ENCODE data around the gene LRRC1. TPM values are rescaled to one million over a fixed set of nuclear protein-coding genes. Genes with fewer than 3 reads are reported as not detected.

The LRRC1 gene
- total and polyA plus RNA-seq, 2 donors (not counting 3 experiments of a cell fraction or from before 2014, with no cell fraction given): 5.6 to 11.7 TPM

DNA sequence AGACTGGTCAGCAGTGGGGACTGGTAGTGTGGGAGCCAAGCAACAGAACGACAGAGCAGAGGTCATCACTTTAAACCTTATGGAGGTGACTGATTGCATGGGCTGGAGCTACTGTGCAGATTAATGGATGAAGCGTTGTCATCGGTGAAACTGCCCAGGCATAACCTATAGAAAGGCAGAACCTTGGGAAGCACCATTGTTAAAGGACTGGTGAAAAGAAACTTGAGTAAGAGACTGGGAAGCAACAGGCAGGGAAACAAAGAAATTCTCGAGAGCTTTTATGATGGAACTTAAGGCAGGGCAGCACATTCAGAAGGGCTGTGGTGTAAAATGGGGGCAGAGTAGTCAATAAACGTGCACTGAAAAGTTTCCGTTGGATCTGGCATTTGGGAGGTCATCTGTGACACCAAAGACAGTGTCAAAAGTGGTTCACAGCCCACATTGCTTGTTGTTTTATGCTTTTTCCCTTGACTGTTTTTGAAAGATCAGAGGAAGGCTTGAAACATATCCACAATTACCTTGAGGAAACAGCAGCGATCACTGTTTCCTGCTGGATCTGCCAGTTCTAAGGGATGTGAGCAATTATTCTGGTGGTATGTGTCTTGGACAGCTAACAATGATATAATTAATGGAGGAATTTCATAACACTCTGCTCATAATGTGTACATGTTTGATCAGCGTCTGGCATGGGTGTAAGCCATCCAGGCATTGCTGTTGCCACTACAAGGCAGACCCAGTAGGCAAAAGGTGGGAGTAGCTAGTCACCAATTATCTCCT lies 62.7 kb downstream of the LRRC1 start:
- intact Hi-C loops (cut with micrococcal nuclease) (loop anchor here (1.0 to 5.0 kb wide), 3 partner anchors 42 to 125 kb away; no protein-coding TSS in a partner anchor), dilution Hi-C loops (cut with MboI; ENCODE audit: extremely low pct_ligation_motif_present, low sequenced_read_pairs) (no loop called here)
- H3K9me1 ChIP-seq (replicated peaks; ENCODE audit: control insufficient read depth, extremely low read depth, insufficient read depth, low read length): no peaks in the 10 kb centered on the region
- no TSS peak for BruUV-seq (replicated peaks)
- peak overlapping the region; percentile 16 for H2AFZ ChIP-seq (ENCODE audit: low read depth, low read length)
- H3K9me3 ChIP-seq (replicated peaks; ENCODE audit: control insufficient read depth, insufficient read depth, low read length): no peaks in the 10 kb centered on the region
- CTCF ChIA-PET: interaction anchor here (0.9 to 2.2 kb wide), 10 partner anchors 8 to 135 kb away, joined by 3 to 14 read pairs (median 3); partner anchors contain the start of gene LRRC1
- no peak overlapping the region for H3K9ac ChIP-seq (replicated peaks; ENCODE audit: extremely low read depth, insufficient read depth, low read length)
- peak overlapping the region; percentile 80 for H3K27ac ChIP-seq (ENCODE audit: insufficient read depth, low read depth, low read length)
- no peaks in the 10 kb centered on the region for H3K27me3 ChIP-seq (ENCODE audit: control insufficient read depth in 2 of 2, insufficient read depth in 2 of 2, low read length in 2 of 2)
- H3K36me3 ChIP-seq (ENCODE audit: control insufficient read depth in 2 of 2, extremely low read depth in 1 of 2, insufficient read depth in 2 of 2, low read length in 2 of 2): no peaks in the 10 kb centered on the region
- H4K20me1 ChIP-seq (replicated peaks; ENCODE audit: control insufficient read depth, extremely low read depth, insufficient read depth, low read length): no peaks in the 10 kb centered on the region
- TF ChIP-seq FOS (IDR thresholded peaks at IDR 0.05; ENCODE audit: borderline replicate concordance, insufficient read depth, low read length) (peak; percentile 30), EZH2 (IDR thresholded peaks at IDR 0.05; ENCODE audit: borderline replicate concordance, low read depth, low read length, severe bottlenecking) (no peak)
- FAIRE-seq (peak; percentile 81), DNase-seq (ENCODE audit: low read depth, low spot score) (peak; percentile 93)
- peak overlapping the region; percentile 67 for H3K4me2 ChIP-seq (ENCODE audit: insufficient read depth, low read length)
- H3K4me1 ChIP-seq (ENCODE audit: control insufficient read depth, extremely low read depth, insufficient read depth, low read length): peaks cover 30% of the 10 kb centered on the region
- H3K4me3 ChIP-seq (replicated peaks in 1 of 3; ENCODE audit: insufficient read depth in 1 of 3, low read depth in 1 of 3, low read length in 3 of 3): peak overlapping the region in 1 of 3 experiments; percentile 38
- peaks cover 1% of the 10 kb centered on the region for H3K79me2 ChIP-seq (ENCODE audit: control insufficient read depth, insufficient read depth, low read length)
- POLR2A ChIA-PET: interaction anchor here (0.6 to 0.8 kb wide), 2 partner anchors 62 to 123 kb away, joined by 3 to 6 read pairs; no protein-coding TSS in a partner anchor

DNA sequence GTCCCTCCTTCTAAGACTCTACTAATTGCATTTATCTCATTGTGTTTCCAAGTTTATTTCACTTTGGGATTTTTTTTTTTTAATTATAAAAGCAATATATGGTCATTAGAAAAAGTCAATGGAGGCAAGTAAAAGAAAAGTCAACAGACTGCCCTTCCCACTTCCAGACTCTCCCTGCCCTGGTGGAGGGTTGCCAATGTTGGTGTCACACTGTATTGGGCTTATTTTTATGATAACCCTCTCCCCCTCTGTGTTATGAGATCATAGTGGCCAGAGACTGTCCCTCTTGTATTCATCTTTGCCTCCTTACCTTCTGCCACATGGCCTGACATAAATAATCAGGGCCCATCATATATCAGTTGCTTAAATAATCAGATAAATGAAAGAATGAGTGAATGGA lies 63.4 kb downstream of the LRRC1 start:
- H4K20me1 ChIP-seq (replicated peaks; ENCODE audit: control insufficient read depth, extremely low read depth, insufficient read depth, low read length): no peaks in the 10 kb centered on the region
- dilution Hi-C loops (cut with MboI; ENCODE audit: extremely low pct_ligation_motif_present, low sequenced_read_pairs) (no loop called here), intact Hi-C loops (cut with micrococcal nuclease) (loop anchor here (5.0 kb wide), 1 partner anchor 126 kb away; no protein-coding TSS in a partner anchor)
- no TSS peak for BruUV-seq (replicated peaks)
- ChIA-PET CTCF (interaction anchor here (0.9 to 2.2 kb wide), 4 partner anchors 8 to 97 kb away, joined by 3 to 14 read pairs (median 3); no protein-coding TSS in a partner anchor), POLR2A (interaction anchor here (0.6 kb wide), 1 partner anchor 61 kb away, joined by 6 read pairs; no protein-coding TSS in a partner anchor)
- peak overlapping the region; percentile 67 for H3K4me2 ChIP-seq (ENCODE audit: insufficient read depth, low read length)
- DNase-seq (ENCODE audit: low read depth, low spot score) (no peak), FAIRE-seq (no peak)
- H3K9ac ChIP-seq (replicated peaks; ENCODE audit: extremely low read depth, insufficient read depth, low read length): no peak overlapping the region
- H3K36me3 ChIP-seq (ENCODE audit: control insufficient read depth in 2 of 2, extremely low read depth in 1 of 2, insufficient read depth in 2 of 2, low read length in 2 of 2): no peaks in the 10 kb centered on the region
- H3K4me3 ChIP-seq (replicated peaks in 1 of 3; ENCODE audit: insufficient read depth in 1 of 3, low read depth in 1 of 3, low read length in 3 of 3): no peak overlapping the region
- peak overlapping the region; percentile 80 for H3K27ac ChIP-seq (ENCODE audit: insufficient read depth, low read depth, low read length)
- H3K27me3 ChIP-seq (ENCODE audit: control insufficient read depth in 2 of 2, insufficient read depth in 2 of 2, low read length in 2 of 2): no peaks in the 10 kb centered on the region
- H3K9me3 ChIP-seq (replicated peaks; ENCODE audit: control insufficient read depth, insufficient read depth, low read length): no peaks in the 10 kb centered on the region
- no peak overlapping the region for H2AFZ ChIP-seq (ENCODE audit: low read depth, low read length)
- peaks cover 1% of the 10 kb centered on the region for H3K79me2 ChIP-seq (ENCODE audit: control insufficient read depth, insufficient read depth, low read length)
- TF ChIP-seq JUN (IDR thresholded peaks at IDR 0.05; ENCODE audit: borderline replicate concordance, insufficient read depth, insufficient read length, low read depth) (no peak), GATA2 (IDR thresholded peaks at IDR 0.05; ENCODE audit: insufficient read depth, insufficient read length, low read depth, low read length) (no peak), POLR2A (IDR thresholded peaks at IDR 0.05; ENCODE audit: low read depth, low read length) (no peak), FOS (IDR thresholded peaks at IDR 0.05; ENCODE audit: borderline replicate concordance, insufficient read depth, low read length) (no peak)
- peaks cover 30% of the 10 kb centered on the region for H3K4me1 ChIP-seq (ENCODE audit: control insufficient read depth, extremely low read depth, insufficient read depth, low read length)
- no peaks in the 10 kb centered on the region for H3K9me1 ChIP-seq (replicated peaks; ENCODE audit: control insufficient read depth, extremely low read depth, insufficient read depth, low read length)
